Natural killer cell (primary cell): Measurements from ENCODE around the gene NCAPG2. TPM values are rescaled to one million over a fixed set of nuclear protein-coding genes. Genes with fewer than 3 reads are reported as not detected.

Experiments used
- ATAC-seq, 3 donors: fragments of 150-1000 bp in 2 of 3; fragments of 200-7000 bp in 1 of 3; cut with Tn5 transposase; 1 replicate in 1 of 3; 2 replicates in 2 of 3; pipeline ENCODE4 v1.10.0; 2021; ENCODE audit warnings: mild to moderate bottlenecking in 2 of 3, moderate library complexity in 2 of 3
- DNase-seq, 2 donors: peaks; one replicate each; pipeline versions ENCODE4 v3.0.0 to v3.0.0-alpha.2; 2013 to 2021; ENCODE audit warnings: mixed read lengths in 1 of 2
- H3K27ac ChIP-seq: one replicate; pipeline ENCODE4 v1.5.1; 2013; ENCODE audit warnings: mild to moderate bottlenecking, low read length
- H3K27me3 ChIP-seq: one replicate; pipeline ENCODE4 v1.6.1; 2013; ENCODE audit warnings: low read length; ENCODE audit not compliant: control insufficient read depth, insufficient read depth
- H3K36me3 ChIP-seq: one replicate; pipeline ENCODE4 v1.6.1; 2013; ENCODE audit warnings: low read length; ENCODE audit not compliant: control insufficient read depth, insufficient read depth
- H3K4me1 ChIP-seq: one replicate; pipeline ENCODE4 v1.6.1; 2013; ENCODE audit warnings: low read length; ENCODE audit not compliant: control insufficient read depth, insufficient read depth
- H3K4me3 ChIP-seq: one replicate; pipeline ENCODE4 v1.5.1; 2013; ENCODE audit warnings: low read length
- H3K9me3 ChIP-seq: one replicate; pipeline ENCODE4 v1.6.1; 2013; ENCODE audit warnings: low read length; ENCODE audit not compliant: control insufficient read depth, insufficient read depth
- H3K27ac Mint-ChIP-seq, 2 donors: one replicate each; pipeline ENCODE4 v1.8.0; 2022; ENCODE audit warnings: mild to moderate bottlenecking in 2 of 2, mixed read lengths in 2 of 2, moderate library complexity in 1 of 2
- H3K27me3 Mint-ChIP-seq, 2 donors: one replicate each; pipeline ENCODE4 v1.8.0; 2022; ENCODE audit warnings: low read depth in 2 of 2, mixed read lengths in 2 of 2
- H3K36me3 Mint-ChIP-seq: one replicate; pipeline ENCODE4 v1.8.0; 2022; ENCODE audit warnings: mixed read lengths
- H3K4me1 Mint-ChIP-seq, 2 donors: one replicate each; pipeline ENCODE4 v1.8.0; 2022; ENCODE audit warnings: mixed read lengths in 2 of 2
- H3K4me3 Mint-ChIP-seq: one replicate; pipeline ENCODE4 v1.8.0; 2022; ENCODE audit warnings: mild to moderate bottlenecking, moderate library complexity, mixed read lengths
- H3K9me3 Mint-ChIP-seq, 2 donors: one replicate each; pipeline ENCODE4 v1.8.0; 2022; ENCODE audit warnings: mixed read lengths in 2 of 2
- CTCF ChIP-seq: fragments of 200-600 bp; IDR thresholded peaks from one replicate; pipeline ENCODE4 v1.8.0; 2022; ENCODE audit warnings: antibody characterized with exemption
- WGBS: methylation state at CpG from one replicate; pipeline ENCODE4 v1.1.7; 2013; ENCODE audit warnings: missing lambda C conversion rate; ENCODE audit not compliant: insufficient coverage; 5-methylcytosine and 5-hydroxymethylcytosine counted together
- intact Hi-C: fragments of 100-400 bp; cut with micrococcal nuclease; formaldehyde crosslinking; loops from one replicate; pipeline ENCODE4 v1.14.2; 2022
- total RNA-seq, 4 donors: library from RNA; stranded (reverse); fragments of 120-200 nt in 1 of 4; gene quantifications; one replicate each; pipeline versions ENCODE4 v1.2.3 to v1.2.4, GENCODE V29; 2013 to 2022

Gene NCAPG2, protein sequence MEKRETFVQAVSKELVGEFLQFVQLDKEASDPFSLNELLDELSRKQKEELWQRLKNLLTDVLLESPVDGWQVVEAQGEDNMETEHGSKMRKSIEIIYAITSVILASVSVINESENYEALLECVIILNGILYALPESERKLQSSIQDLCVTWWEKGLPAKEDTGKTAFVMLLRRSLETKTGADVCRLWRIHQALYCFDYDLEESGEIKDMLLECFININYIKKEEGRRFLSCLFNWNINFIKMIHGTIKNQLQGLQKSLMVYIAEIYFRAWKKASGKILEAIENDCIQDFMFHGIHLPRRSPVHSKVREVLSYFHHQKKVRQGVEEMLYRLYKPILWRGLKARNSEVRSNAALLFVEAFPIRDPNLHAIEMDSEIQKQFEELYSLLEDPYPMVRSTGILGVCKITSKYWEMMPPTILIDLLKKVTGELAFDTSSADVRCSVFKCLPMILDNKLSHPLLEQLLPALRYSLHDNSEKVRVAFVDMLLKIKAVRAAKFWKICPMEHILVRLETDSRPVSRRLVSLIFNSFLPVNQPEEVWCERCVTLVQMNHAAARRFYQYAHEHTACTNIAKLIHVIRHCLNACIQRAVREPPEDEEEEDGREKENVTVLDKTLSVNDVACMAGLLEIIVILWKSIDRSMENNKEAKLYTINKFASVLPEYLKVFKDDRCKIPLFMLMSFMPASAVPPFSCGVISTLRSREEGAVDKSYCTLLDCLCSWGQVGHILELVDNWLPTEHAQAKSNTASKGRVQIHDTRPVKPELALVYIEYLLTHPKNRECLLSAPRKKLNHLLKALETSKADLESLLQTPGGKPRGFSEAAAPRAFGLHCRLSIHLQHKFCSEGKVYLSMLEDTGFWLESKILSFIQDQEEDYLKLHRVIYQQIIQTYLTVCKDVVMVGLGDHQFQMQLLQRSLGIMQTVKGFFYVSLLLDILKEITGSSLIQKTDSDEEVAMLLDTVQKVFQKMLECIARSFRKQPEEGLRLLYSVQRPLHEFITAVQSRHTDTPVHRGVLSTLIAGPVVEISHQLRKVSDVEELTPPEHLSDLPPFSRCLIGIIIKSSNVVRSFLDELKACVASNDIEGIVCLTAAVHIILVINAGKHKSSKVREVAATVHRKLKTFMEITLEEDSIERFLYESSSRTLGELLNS
- 10 to 100 TPM in 2 of 3 donors, 1 to 10 TPM in 1; 8.8 to 14.8 (median 14.1) TPM for total RNA-seq
- 11.6 TPM for total RNA-seq (2013)

DNA sequence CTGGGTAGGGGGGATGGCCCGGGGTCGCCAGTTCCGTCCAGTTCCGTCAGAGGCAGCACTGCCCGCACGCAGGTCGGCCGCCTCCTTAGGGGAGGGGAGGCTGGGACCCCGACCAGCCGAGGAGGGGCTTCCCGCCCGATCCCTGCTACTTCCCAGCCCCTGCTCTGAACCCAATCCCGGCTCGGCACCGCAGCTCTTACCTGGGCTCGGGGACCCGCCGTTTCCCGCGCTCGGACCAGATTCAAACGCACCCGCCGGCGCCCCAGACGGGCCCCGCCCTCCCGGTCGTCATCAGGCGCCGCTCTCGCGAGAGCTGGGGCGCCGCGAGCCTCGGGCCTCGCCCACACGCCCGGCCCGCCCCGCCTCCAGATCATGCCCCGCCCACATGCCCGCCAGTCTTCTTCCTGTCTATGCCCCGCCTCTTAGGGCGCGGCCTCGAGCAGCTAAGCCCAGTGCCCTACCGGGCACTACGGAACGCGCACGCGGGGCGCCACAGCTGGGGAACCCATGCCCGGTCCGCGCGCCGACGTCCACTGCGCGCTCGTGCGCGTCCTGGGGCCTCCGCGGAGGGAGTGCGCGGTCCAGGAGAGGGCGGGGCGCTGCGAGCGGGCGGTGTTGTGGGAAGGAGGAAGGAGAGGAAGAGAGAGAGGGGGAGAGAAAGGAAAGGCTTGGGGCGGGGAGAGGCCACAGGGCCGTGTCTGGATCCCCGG is at the start of gene NCAPG2:
Gene NCAPG2, minus strand, starts transcription at position 281 of the 710 bp plus-strand sequence. CDS start 2,905 bp downstream, outside the sequence.
- Mint-ChIP-seq H3K4me3 (peak within 1 kb of the TSS; percentile 90), H3K9me3 (no peaks in the 10 kb centered on the region), H3K4me1 (peaks cover 17 to 38% of the 10 kb centered on the region in 2 donors), H3K27me3 (no peaks in the 10 kb centered on the region), H3K27ac (peak within 1 kb of the TSS; percentile 53 to 95), H3K36me3 (no peaks in the 10 kb centered on the region)
- peaks cover 9% of the 10 kb centered on the region for H3K9me3 ChIP-seq
- ATAC-seq (peak; percentile 98 to 100 (median 99)), DNase-seq (peak; percentile 98)
- H3K27ac ChIP-seq: peak within 1 kb of the TSS; percentile 76
- intact Hi-C loops: loop anchor here (1.0 kb wide), 1 partner anchor 152 kb away; the partner anchor contains the start of gene DYNC2I1
- no peak for TF ChIP-seq CTCF
- no peaks in the 10 kb centered on the region for H3K27me3 ChIP-seq
- WGBS: under 1% methylated on average over 78 of the region's 78 CpGs
- peaks cover 3% of the 10 kb centered on the region for H3K36me3 ChIP-seq
- peak within 1 kb of the TSS; percentile 99 for H3K4me3 ChIP-seq
- peaks cover 24% of the 10 kb centered on the region for H3K4me1 ChIP-seq

DNA sequence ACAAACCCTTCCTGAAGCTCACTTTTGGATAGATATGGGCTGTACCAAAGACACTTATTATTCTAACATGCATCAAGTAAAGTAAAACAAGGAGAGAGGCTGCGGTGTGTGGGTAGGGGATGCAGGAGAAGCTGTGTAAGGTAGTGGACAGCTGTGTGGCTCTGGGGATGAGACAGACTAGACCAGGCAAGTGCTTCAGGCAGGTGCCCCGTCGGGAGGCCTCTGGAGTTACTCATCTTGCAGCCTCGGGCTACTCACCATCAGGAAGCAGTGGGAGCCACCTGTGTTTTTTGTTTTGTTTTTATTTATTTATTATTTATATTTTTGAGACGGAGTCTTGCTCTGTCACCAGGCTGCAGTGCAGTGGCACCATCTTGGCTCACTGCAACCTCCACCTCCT is 49.3 kb upstream of the NCAPG2 start:
- H3K36me3 ChIP-seq: peaks cover 60% of the 10 kb centered on the region
- Mint-ChIP-seq H3K27me3 (no peaks in the 10 kb centered on the region), H3K27ac (no peak overlapping the region), H3K9me3 (no peaks in the 10 kb centered on the region), H3K4me3 (no peak overlapping the region), H3K4me1 (peaks cover 11 to 12% of the 10 kb centered on the region in 2 donors), H3K36me3 (peaks cover 19% of the 10 kb centered on the region)
- no peaks in the 10 kb centered on the region for H3K27me3 ChIP-seq
- TF ChIP-seq CTCF: no peak
- H3K9me3 ChIP-seq: no peaks in the 10 kb centered on the region
- ATAC-seq (no peak), DNase-seq (no peak)
- intact Hi-C loops: no loop called here
- whole genome bisulfite sequencing: 97% methylated on average over 4 of the region's 5 CpGs
- no peaks in the 10 kb centered on the region for H3K4me1 ChIP-seq
- no peak overlapping the region for H3K4me3 ChIP-seq
- H3K27ac ChIP-seq: no peak overlapping the region

DNA sequence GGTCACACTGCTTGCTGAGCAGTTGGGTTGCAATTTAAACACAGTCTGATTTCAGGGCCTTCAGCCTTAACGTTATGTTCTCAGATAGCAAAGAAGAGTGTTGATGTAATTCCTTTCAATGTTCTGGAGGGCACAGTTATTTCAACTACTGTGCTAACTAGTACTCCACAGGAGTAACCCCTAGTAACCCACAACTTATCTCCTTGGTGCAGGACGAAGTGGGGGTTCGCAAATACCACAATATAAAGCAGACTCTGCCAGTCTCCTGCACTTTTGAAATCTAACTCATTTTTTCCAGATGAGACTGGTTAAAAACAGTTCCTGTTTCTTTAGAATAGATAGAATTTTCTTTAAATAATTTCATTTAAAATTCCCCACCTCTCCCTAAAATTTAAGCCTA is 47.1 kb upstream of the NCAPG2 start:
- no peak overlapping the region for H3K4me3 ChIP-seq
- H3K27me3 Mint-ChIP-seq: no peaks in the 10 kb centered on the region
- no peaks in the 10 kb centered on the region for H3K4me1 ChIP-seq
- no peaks in the 10 kb centered on the region for H3K9me3 ChIP-seq
- intact Hi-C loops: no loop called here
- peaks cover 0 to 5% of the 10 kb centered on the region in 2 donors for H3K4me1 Mint-ChIP-seq
- ATAC-seq: no peak
- no peak for DNase-seq
- H3K27ac ChIP-seq: no peak overlapping the region
- no peak overlapping the region for H3K4me3 Mint-ChIP-seq
- no peaks in the 10 kb centered on the region for H3K9me3 Mint-ChIP-seq
- peaks cover 54% of the 10 kb centered on the region for H3K36me3 ChIP-seq
- no peaks in the 10 kb centered on the region for H3K27me3 ChIP-seq
- H3K36me3 Mint-ChIP-seq: peaks cover 11% of the 10 kb centered on the region
- WGBS: 95% methylated on average over 3 of the region's 3 CpGs
- H3K27ac Mint-ChIP-seq: no peak overlapping the region
- no peak for TF ChIP-seq CTCF
